Inferior parietal cortex (tissue), 1 donor: ENCODE measurements around the gene IL7R.
"Not testable (repeated sequence)": the region's sequence is repeated elsewhere in the genome, so short reads cannot be mapped to it uniquely, and the experiment has no call there.

ENCODE experiments used
- DNase-seq: peaks from one replicate; pipeline ENCODE4 v3.0.0-alpha.2; 2016; ENCODE audit errors: extremely low spot score

IL7R gene

GRCh38 chr5:35876454-35876853, 19.8 kb downstream of the IL7R start:
- DNase-seq = no peak

- DNase-seq = no peak
Measured at GRCh38 chr5:35876922-35877321, 20.2 kb downstream of the IL7R start.

DNA sequence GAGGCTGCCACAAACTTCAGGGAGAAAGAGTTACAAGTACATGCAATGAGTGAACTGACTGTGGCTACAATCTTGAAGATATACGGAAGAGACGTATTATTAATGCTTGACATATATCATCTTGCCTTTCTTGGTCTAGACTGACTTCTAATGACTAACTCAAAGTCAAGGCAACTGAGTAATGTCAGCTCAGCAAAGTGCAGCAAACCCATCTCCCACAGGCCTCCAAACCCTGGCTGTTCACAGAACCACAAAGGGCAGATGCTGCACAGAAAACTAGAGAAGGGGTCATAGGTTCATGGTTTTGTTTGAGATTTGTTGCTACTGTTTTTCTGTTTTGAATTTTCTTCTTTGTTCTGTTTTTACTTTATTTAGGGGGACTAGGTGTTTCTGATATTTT, 21.0 kb downstream of the IL7R start:
- no peak for DNase-seq

- DNase-seq = no peak
Measured at GRCh38 chr5:35878079-35878478, 21.4 kb downstream of the IL7R start.

DNA sequence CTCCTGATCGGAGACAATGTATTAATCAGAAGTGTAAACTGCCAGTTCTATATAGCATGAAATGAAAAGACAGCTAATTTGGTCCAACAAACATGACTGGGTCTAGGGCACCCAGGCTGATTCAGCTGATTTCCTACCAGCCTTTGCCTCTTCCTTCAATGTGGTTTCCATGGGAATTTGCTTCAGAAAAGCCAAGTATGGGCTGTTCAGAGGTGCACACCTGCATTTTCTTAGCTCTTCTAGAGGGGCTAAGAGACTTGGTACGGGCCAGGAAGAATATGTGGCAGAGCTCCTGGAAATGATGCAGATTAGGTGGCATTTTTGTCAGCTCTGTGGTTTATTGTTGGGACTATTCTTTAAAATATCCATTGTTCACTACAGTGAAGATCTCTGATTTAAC, 22.4 kb downstream of the IL7R start:
- DNase-seq = no peak

DNA sequence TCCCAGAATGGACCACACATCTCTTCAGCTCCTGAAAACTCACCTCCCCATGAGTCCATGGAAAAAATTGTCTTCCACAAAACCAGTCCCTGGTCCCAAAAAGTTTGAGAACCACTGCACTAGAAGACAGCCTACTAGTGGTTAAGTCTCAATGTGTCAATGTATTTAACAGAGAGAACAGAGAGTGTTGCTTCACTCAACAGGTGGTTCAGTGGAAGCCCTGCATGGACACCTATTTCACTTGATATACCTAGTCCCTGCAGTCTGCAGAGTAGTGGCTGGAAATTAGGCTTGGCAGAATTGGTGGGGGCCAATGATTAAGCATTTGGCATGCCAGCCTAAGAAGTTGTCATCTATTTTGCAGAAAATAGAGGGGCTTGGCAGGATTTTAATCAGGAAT, 23.0 kb downstream of the IL7R start:
- DNase-seq = no peak

DNA sequence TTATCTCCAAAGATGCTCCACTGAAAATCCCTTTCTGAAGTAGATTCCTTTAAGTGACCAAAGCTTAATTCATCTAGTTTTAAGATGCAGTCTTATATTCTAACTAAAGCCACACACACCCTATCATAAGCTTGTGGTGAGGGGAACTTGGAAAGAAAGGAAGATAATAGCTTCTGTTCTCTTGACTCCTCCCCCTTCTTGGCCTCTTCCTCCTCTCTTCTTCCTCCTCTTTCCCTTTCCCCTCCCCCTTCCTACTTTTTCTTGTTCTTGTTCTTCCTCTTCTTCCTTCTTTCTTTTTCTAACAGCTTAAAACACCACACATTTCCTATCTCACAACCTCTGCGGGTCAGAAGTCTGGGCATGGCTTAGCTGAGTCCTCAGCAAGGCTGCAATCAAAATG, 23.5 kb downstream of the IL7R start:
- DNase-seq = no peak

GRCh38 chr5:35881758-35882157, 25.1 kb downstream of the IL7R start:
- no peak for DNase-seq

- no peak for DNase-seq
Measured at GRCh38 chr5:35884191-35884769, 27.6 kb downstream of the IL7R start.

GRCh38 chr5:35884773-35885172, 28.1 kb downstream of the IL7R start:
- no peak for DNase-seq

DNA sequence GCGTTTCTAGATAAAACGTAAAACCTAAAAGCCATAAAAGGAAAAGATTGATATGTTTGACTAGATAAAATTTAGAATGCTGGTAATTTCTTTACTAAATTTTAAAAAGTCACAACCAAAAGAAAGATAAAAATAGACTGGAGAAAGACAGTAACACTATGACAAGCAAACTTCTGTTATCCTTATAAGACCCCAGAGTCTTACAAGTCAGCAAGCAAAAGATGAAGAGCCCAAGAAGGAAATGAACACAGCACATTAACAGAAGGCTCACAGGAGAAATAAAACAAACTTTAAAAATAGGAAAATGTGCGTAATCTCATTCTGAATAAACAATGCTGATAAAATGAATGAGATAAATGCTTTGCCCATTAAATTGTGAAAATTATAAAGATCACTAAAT, 29.7 kb downstream of the IL7R start:
- DNase-seq = no peak

- DNase-seq = no peak
Measured at GRCh38 chr5:35887321-35888100, 30.8 kb downstream of the IL7R start.

DNA sequence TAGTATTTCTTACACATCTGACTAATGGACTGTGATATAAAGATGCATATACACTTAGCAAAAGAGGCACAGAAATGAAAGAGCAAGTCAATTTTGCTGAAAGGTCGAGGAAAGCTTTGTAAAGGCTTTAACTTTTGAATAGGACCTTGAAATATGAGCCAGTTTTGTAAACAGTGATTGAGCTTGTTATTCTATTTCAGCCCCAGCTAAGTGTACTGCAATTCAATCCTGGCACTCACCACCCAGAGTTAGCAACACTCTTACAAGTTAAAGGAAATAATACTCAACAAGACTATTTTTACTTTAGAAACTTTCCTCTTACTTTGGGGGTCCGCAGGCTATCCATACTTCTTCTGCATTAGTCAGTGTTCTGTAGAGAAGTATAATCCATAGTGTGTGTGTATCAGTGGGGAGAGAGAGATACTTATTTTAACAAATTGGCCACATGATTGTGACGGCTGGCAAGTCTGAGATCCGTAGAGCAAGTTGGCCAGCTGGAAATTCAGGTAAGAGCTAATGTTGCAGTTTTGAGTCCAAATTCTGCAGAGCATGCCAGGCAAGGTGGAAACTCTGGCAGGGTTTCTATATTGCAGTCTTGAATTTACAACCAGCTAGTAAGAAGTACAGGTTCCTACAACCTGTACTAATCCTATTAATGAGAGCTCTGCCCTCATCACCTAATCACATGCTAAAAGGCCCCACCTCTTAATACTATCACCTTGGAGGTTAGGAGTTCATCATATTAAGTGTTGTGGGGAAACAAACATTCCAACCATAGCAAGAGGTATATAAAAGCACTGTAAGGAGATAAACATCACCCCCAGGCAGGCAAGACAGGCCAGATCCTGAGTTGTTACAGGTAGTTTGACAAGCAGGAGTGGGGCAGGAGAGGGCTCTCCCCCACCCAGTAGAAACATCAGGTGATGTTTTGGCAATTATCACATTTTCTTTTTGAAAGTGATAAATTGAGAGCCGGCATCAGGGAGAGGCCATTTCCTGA, 33.6 kb downstream of the IL7R start:
- DNase-seq = no peak

DNA sequence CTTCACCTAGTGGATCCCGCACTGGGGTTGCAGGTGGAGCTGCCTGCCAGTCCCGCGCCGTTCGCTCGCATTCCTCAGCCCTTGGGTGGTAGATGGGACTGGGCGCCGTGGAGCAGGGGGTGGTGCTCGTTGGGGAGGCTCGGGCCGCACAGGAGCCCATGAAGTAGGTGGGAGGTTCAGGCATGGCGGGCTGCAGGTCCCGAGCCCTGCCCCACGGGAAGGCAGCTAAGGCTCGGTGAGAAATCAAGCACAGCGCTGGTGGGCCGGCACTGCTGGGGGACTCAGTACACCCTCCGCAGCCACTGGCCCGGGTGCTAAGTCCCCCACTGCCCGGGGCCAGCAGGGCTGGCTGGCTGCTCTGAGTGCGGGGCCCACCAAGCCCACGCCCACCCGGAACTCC, 36.1 kb downstream of the IL7R start:
- DNase-seq = not testable (repeated sequence)

DNA sequence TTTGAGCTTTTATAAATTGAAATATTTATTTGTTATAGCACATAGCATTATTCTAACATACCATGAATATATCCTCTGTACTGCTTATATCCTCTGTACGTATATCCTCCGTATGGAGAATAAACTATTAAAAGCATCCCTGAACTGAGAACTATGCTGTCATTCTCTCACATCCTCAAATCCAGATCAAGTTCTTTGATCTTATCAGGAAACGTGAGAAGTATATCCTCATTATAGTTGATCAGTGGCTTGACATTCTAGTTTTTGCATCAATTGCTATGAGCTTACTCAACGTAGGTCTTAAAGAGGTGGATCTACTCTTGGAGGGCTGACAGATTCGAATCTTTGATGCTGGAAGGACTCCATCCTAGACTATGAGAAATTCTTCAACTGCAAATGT, 37.4 kb downstream of the IL7R start:
- DNase-seq = no peak

DNA sequence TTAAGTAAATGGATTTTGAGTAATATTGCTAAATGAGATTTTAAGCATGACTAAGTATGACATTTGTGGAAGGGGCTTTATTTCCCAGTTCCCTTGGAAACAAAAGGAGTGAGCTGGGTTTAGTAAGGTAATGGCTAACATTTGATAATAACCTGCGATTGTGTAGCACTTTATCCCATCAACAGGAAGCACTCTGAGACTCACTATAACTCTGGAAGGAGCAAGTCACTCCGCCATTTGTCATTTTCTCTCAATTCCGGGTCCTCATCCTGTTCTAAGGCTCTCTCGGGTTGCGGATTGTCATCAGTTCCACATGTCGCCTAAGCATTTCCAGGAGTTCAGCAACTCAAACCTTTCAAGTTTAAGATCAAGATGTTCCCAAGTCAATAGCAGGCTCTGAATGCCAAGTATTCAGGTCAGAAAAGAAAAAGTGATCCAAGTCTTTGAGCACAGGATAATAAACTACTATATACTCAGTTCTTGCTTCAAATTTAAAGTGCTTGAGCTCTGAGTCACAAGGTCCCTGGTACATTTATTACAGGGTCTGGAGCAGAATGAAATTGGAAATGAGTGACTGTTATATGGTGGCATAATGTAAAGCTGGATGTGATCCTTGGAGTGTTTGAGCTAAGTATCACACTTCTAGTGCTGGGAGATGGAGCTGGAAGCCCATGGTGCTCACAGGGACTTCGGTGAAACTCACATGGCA, 42.4 kb downstream of the IL7R start:
- DNase-seq = no peak

- DNase-seq = no peak
Measured at GRCh38 chr5:35899800-35900199, 43.1 kb downstream of the IL7R start.

- peak; percentile 8 for DNase-seq
Measured at GRCh38 chr5:35900972-35901695, 44.4 kb downstream of the IL7R start.

GRCh38 chr5:35902046-35902672, 45.5 kb downstream of the IL7R start:
- DNase-seq = no peak

GRCh38 chr5:35903631-35904203, 47.0 kb downstream of the IL7R start:
- no peak for DNase-seq
